Fibroblast of the aortic adventitia (primary cell): ENCODE data around the gene TBC1D7. TPM values are rescaled to one million over a fixed set of nuclear protein-coding genes. Genes with fewer than 3 reads are reported as not detected.

ENCODE experiments used
- DNase-seq: peaks from one replicate; pipeline ENCODE4 v3.0.0-alpha.2; 2010; ENCODE audit warnings: low read depth
- H3K4me3 ChIP-seq: 2 replicates; pipeline ENCODE4 v1.5.1; 2011; ENCODE audit warnings: low read depth, mild to moderate bottlenecking, control low read depth, low read length, moderate library complexity
- total RNA-seq: library from RNA; depleted of rRNA; stranded (reverse); fragments of >200 nt; gene quantifications from 2 replicates; pipeline ENCODE4 v1.2.3, GENCODE V29; 2012; ENCODE audit warnings: low replicate concordance
- TF ChIP-seq, protein P1 (sequence below): IDR thresholded peaks from 2 replicates; pipeline ENCODE4 v1.5.1; 2011; ENCODE audit warnings: mild to moderate bottlenecking, low read length, control low read depth, inconsistent platforms; ENCODE audit not compliant: insufficient read depth

TBC1D7 gene
- total RNA-seq, 1 donor: 15.8 TPM

DNA sequence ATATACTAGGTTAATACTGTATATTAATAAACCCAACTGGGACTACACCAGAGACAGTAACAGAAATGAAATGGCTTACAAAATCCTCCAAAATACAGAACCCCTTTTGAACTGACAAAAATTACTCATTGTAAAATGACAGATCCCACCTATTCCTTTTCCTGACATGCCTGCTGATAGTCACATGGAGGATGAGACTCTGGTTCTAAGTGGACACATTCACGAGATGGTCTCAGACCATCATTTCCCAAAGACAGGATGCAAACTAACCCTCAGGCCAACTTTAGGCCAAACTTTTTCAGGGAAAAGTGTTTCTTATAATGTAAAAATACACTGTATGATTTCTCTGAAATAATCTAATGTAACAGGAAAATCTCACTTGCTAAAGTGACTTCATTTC is 22.5 kb downstream of the TBC1D7 start:
- no peak for DNase-seq
- no peak overlapping the region for H3K4me3 ChIP-seq
- TF ChIP-seq, protein P1, sequence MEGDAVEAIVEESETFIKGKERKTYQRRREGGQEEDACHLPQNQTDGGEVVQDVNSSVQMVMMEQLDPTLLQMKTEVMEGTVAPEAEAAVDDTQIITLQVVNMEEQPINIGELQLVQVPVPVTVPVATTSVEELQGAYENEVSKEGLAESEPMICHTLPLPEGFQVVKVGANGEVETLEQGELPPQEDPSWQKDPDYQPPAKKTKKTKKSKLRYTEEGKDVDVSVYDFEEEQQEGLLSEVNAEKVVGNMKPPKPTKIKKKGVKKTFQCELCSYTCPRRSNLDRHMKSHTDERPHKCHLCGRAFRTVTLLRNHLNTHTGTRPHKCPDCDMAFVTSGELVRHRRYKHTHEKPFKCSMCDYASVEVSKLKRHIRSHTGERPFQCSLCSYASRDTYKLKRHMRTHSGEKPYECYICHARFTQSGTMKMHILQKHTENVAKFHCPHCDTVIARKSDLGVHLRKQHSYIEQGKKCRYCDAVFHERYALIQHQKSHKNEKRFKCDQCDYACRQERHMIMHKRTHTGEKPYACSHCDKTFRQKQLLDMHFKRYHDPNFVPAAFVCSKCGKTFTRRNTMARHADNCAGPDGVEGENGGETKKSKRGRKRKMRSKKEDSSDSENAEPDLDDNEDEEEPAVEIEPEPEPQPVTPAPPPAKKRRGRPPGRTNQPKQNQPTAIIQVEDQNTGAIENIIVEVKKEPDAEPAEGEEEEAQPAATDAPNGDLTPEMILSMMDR: no peak

DNA sequence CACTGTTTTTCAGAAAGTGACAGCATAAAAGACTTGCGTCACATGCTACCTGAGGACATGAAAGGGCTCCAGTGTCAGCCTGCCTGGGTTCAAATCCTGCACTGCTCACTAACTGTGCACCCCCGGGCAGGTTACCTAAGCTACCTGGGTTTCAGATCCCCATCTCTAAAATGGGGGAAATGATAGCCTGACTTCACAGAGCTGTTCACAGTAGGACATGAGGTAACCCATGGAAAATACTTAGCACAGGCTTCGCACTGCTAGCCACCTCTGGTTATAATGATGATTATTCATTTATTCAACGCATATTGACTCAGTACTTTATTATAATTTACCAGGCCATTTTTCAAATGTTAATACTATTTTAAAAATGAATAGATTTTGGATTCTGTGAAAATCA is 23.0 kb downstream of the TBC1D7 start:
- TF ChIP-seq, protein P1: no peak
- DNase-seq: no peak
- H3K4me3 ChIP-seq: no peak overlapping the region

DNA sequence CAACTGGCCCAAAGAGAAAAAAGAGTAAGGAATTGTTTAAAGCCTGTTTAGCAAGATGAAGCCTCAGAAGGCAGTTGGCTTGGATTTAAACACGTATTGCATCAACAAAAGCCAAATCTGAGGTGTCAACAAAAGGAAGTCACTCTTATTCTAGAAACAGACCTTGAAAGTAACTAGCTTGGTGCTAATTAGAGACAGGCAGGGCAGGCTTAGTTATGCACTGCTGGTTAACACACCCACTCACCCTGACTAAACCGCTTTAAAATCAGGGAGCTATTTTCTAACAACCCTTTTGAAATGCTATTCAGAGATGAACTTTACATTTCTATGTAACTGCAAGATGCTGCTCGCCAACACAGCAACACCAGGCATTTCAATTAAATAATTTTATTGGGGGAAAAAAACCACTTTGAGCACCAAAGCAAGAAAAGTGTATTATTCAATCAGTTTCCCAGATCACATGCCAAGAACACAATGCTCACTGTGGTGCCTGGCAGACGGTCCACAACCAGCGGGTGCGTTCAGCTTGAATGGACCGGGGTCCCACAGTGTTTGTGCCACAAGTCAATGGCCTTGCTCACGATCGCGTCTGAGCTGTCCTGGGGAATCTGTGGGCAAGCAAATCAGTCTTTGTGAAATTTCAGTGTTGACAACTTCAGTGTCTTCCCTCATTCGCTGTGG is 23.6 kb downstream of the TBC1D7 start:
- TF ChIP-seq, protein P1: no peak
- no peak overlapping the region for H3K4me3 ChIP-seq
- peak; percentile 10 for DNase-seq

DNA sequence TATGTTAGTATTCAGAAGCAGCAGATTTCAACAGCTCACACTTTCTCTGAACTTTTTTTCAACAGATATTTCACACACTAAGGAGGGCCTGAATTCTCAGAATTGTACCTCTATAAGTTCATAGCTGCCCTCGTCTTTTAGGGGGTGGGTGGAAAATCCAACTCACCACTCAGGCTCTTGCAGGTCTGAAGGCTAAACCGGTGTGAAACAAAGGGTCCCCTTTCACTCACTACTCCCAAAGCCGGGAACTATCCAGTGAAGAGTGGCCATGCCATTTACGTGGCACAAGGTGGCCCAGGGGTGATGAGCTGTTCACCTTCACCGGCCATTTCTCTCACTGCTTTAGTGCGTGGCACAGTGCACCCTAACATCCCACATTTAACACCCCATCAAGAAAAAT is 24.2 kb downstream of the TBC1D7 start:
- no peak overlapping the region for H3K4me3 ChIP-seq
- TF ChIP-seq, protein P1: no peak
- no peak for DNase-seq

DNA sequence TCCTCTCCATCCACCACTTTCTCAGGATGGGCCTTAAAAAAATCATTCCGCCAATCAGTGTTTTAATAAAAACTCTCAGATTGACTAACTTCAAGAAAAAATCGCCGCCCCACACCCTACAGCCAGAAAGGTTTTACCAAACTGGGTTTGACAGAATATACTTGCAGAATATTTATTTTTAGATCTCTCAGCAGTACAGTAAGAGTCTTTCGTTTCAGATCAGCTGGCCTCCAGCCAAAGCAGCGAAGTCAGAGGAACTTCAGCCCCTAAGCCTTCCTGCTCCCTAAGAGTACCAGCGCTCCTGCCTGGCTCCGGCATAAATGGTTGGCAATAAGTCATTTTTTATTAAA is 24.7 kb downstream of the TBC1D7 start:
- TF ChIP-seq, protein P1: no peak
- no peak overlapping the region for H3K4me3 ChIP-seq
- DNase-seq: peak; percentile 80

DNA sequence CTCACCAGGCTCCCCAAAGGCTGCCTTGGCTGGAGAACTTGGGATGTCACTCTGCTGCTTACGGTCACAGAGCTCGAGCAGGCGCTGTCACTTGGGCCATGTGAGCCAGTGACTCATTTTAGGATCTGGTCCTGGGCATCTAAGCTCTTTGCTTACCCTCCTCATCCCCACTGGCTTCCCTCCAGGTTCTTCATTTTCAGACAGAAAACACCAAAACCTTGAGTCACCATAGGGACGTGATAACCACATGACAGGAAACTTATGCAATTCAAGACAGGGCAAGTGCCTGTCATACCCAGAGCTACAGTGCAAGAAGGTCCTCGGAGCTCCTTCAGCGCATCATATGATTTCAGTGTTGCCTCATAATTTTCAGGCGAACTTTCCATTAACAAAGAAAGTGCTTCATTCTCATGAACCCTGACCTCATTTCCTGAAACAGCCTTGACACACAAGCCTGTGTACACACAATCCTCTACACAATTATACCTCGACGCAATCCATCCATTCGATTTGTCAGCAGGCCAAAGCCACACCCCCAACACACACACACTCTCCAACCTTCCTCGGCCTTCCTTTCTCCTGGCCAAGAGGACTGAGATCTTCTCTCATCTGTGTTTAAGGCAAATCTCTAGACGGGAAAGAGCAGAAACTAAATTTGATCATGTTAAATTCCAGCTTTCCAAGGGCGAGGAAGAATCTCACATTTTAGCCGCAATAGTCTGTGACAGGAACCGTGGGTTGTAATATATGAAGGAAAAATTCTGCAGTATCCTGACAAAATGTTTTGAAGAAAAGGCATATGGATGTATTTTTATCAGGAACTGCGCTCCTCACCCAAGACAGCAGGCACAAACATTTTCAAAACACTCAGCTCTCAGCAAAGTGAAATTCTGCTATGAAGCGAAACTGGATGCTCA is 25.3 kb downstream of the TBC1D7 start:
- no peak overlapping the region for H3K4me3 ChIP-seq
- TF ChIP-seq, protein P1: no peak
- peak; percentile 95 for DNase-seq
